ENCODE results near the gene SYNJ2BP.
A peak's percentile ranks its signal among the peaks of the same experiment; 100 is the strongest.

Gene SYNJ2BP

GRCh38 chr14:70401643-70402042 lies 15.2 kb downstream of the SYNJ2BP start:
- TF ChIP-seq CTCF (conservative IDR thresholded peaks at IDR 0.05; ENCODE audit: control insufficient read depth, insufficient read depth, low read depth, low read length) = no peak
- no peak overlapping the region for H3K4me3 ChIP-seq (ENCODE audit: control insufficient read depth, low read depth, low read length)
- no peak for DNase-seq (ENCODE audit: low read depth)

GRCh38 chr14:70398706-70399431 lies 18.0 kb downstream of the SYNJ2BP start:
- no peak for TF ChIP-seq CTCF (conservative IDR thresholded peaks at IDR 0.05; ENCODE audit: control insufficient read depth, insufficient read depth, low read depth, low read length)
- no peak for DNase-seq (ENCODE audit: low read depth)

GRCh38 chr14:70398280-70398679 lies 18.6 kb downstream of the SYNJ2BP start:
- no peak for TF ChIP-seq CTCF (conservative IDR thresholded peaks at IDR 0.05; ENCODE audit: control insufficient read depth, insufficient read depth, low read depth, low read length)
- no peak for DNase-seq (ENCODE audit: low read depth)
- no peak overlapping the region for H3K4me3 ChIP-seq (ENCODE audit: control insufficient read depth, low read depth, low read length)

More at GRCh38 chr14:70398706-70399431, 18.0 kb downstream of the SYNJ2BP start:
- H3K4me3 ChIP-seq (ENCODE audit: control insufficient read depth, low read depth, low read length) = no peak overlapping the region

- no peak overlapping the region for H3K4me3 ChIP-seq (ENCODE audit: control insufficient read depth, low read depth, low read length)
- no peak for TF ChIP-seq CTCF (conservative IDR thresholded peaks at IDR 0.05; ENCODE audit: control insufficient read depth, insufficient read depth, low read depth, low read length)
- no peak for DNase-seq (ENCODE audit: low read depth)
These were observed 19.1 kb downstream of the SYNJ2BP start for GRCh38 chr14:70397746-70398145.

GRCh38 chr14:70394674-70395306 lies 22.1 kb downstream of the SYNJ2BP start:
- H3K4me3 ChIP-seq (ENCODE audit: control insufficient read depth, low read depth, low read length) = no peak overlapping the region
- TF ChIP-seq CTCF (conservative IDR thresholded peaks at IDR 0.05; ENCODE audit: control insufficient read depth, insufficient read depth, low read depth, low read length) = no peak
- DNase-seq (ENCODE audit: low read depth) = no peak

- DNase-seq (ENCODE audit: low read depth) = peak; percentile 37
- H3K4me3 ChIP-seq (ENCODE audit: control insufficient read depth, low read depth, low read length) = no peak overlapping the region
- TF ChIP-seq CTCF (conservative IDR thresholded peaks at IDR 0.05; ENCODE audit: control insufficient read depth, insufficient read depth, low read depth, low read length) = no peak
These were observed 24.2 kb downstream of the SYNJ2BP start for GRCh38 chr14:70392676-70393075.
